ENCODE data around the gene KLHL7. TPM values are rescaled to one million over a fixed set of nuclear protein-coding genes. Genes with fewer than 3 reads are reported as not detected.

Gene KLHL7
- total and polyA plus RNA-seq, 9 of the 15 experiments (the other 6 are each of a cell fraction or from before 2014, with no cell fraction given): 4.2 to 63.1 (median 32.3) TPM

GRCh38 chr7:23181684-23182553 is 76.3 kb downstream of the KLHL7 start, which contains the start of gene NUP42 (continued):
- TF ChIP-seq HNRNPK (IDR thresholded peaks at IDR 0.05; ENCODE audit: low read depth, low read length, poor library complexity, severe bottlenecking) (no peak), MAFF (IDR thresholded peaks at IDR 0.05; ENCODE audit: low read length) (no peak), RBM39 (optimal IDR thresholded peaks at IDR 0.05; ENCODE audit: low read depth, low read length) (no peak), ZNF707 (CRISPR knock-in tag; conservative IDR thresholded peaks at IDR 0.05) (no peak), TEAD4 (IDR thresholded peaks at IDR 0.05; ENCODE audit: low read length) (peak; percentile 37), TEAD4 (CRISPR knock-in tag; IDR thresholded peaks at IDR 0.05; ENCODE audit: borderline replicate concordance) (no peak), ZNF830 (CRISPR knock-in tag; IDR thresholded peaks at IDR 0.05) (no peak), TRIM24 (IDR thresholded peaks at IDR 0.05) (no peak), ZNF212 (CRISPR knock-in tag; IDR thresholded peaks at IDR 0.05) (no peak), TAF1 (IDR thresholded peaks at IDR 0.05; ENCODE audit: control insufficient read depth, extremely low read depth, insufficient read depth, low read length, severe bottlenecking) (peak; percentile 92), KDM2B (CRISPR knock-in tag; IDR thresholded peaks at IDR 0.05) (peak; percentile 40; the same call in 1 of the 2 replicates), CREBBP (IDR thresholded peaks at IDR 0.05; ENCODE audit: low read depth, low read length) (no peak), SAP30 (IDR thresholded peaks at IDR 0.05; ENCODE audit: borderline replicate concordance, insufficient read depth, low read depth, low read length, poor library complexity, severe bottlenecking) (no peak), SETDB1 (IDR thresholded peaks at IDR 0.05; ENCODE audit: low read length) (peak; percentile 25), PTTG1 (tag; IDR thresholded peaks at IDR 0.05; ENCODE audit: low read depth) (no peak), SMARCB1 (IDR thresholded peaks at IDR 0.05; ENCODE audit: insufficient read length, low read depth) (no peak), ID3 (CRISPR knock-in tag; IDR thresholded peaks at IDR 0.05) (no peak), ID3 (tag; IDR thresholded peaks at IDR 0.05) (0 out of 2 replicates have a peak, but pooled peaks have one; percentile 25), U2AF1 (optimal IDR thresholded peaks at IDR 0.05; ENCODE audit: low read depth, low read length) (no peak), CEBPG (CRISPR knock-in tag; IDR thresholded peaks at IDR 0.05) (peak; percentile 65), CEBPG (tag; conservative IDR thresholded peaks at IDR 0.05 in 1 of 2, IDR thresholded peaks at IDR 0.05 in 1 of 2) (peak; percentile 15 to 62; a peak in 1 of 4 replicates), TBL1XR1 (IDR thresholded peaks at IDR 0.05; ENCODE audit: low read length in 2 of 2) (peak in 1 of 2 experiments; percentile 75; a peak in 1 of 4 replicates), YBX1 (IDR thresholded peaks at IDR 0.05) (no peak)
- TF ChIP-seq, protein P1, sequence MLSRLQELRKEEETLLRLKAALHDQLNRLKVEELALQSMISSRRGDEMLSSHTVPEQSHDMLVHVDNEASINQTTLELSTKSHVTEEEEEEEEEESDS (CRISPR knock-in tag; IDR thresholded peaks at IDR 0.05): no peak
- TF ChIP-seq, protein P2, sequence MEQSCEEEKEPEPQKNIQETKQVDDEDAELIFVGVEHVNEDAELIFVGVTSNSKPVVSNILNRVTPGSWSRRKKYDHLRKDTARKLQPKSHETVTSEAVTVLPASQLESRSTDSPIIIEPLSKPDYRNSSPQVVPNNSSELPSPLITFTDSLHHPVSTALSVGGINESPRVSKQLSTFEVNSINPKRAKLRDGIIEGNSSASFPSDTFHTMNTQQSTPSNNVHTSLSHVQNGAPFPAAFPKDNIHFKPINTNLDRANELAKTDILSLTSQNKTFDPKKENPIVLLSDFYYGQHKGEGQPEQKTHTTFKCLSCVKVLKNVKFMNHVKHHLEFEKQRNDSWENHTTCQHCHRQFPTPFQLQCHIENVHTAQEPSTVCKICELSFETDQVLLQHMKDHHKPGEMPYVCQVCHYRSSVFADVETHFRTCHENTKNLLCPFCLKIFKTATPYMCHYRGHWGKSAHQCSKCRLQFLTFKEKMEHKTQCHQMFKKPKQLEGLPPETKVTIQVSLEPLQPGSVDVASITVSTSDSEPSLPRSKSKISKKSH (CRISPR knock-in tag; IDR thresholded peaks at IDR 0.05): no peak
- TF ChIP-seq, protein P3, sequence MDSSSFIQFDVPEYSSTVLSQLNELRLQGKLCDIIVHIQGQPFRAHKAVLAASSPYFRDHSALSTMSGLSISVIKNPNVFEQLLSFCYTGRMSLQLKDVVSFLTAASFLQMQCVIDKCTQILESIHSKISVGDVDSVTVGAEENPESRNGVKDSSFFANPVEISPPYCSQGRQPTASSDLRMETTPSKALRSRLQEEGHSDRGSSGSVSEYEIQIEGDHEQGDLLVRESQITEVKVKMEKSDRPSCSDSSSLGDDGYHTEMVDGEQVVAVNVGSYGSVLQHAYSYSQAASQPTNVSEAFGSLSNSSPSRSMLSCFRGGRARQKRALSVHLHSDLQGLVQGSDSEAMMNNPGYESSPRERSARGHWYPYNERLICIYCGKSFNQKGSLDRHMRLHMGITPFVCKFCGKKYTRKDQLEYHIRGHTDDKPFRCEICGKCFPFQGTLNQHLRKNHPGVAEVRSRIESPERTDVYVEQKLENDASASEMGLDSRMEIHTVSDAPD (CRISPR knock-in tag; IDR thresholded peaks at IDR 0.05): no peak

Data from K562 (cell line).